ENCODE data around the gene CPPED1.

The CPPED1 gene

GRCh38 chr16:12757546-12757945 lies 46.1 kb downstream of the CPPED1 start:
- no peak for DNase-seq (ENCODE audit: low read depth)
- H3K4me3 ChIP-seq (ENCODE audit: low read depth, low read length): no peak overlapping the region
- TF ChIP-seq CTCF (conservative IDR thresholded peaks at IDR 0.05; ENCODE audit: low read depth, low read length): no peak

GRCh38 chr16:12754824-12755543 lies 48.7 kb downstream of the CPPED1 start:
- peak; percentile 41 for DNase-seq (ENCODE audit: low read depth)
- TF ChIP-seq CTCF (conservative IDR thresholded peaks at IDR 0.05; ENCODE audit: low read depth, low read length): no peak

DNA sequence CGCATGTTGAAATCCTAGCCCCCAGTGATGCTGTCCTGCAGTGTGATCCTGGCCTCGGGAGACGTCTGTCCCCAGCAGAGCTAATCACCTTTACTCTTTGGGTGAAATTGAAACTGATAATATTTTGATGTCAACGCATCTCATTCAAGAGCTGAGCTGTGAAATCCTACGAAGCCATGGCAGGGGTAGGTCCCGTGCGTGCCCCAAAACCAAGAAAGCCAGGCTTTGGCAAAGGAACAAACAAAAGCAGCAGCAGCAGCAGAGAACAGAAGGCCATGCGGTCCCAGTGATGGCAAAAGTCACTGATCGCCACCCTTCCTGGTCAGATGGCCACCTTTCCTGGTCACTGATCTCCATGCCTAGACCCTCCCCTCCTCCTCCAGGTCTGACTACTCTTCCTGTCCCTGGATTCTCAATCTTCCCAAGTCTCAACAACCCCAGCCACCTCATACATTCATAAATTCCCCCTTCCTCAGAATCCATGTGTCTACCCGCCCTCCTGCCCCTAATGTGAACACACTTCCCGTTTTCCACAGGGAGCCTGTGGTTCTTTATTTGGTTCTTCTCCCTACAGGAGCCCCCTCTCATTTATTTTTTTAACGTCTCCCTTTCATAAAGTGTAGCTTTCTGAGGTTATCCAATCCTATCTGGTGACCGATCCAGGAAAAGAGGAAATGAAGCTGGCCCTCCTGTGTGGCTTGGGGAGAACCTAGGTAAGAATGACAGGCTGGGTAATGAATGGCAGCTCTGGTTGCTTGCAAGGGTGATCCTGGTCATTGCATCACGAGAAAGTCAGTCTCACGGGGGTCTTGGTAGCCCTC lies 50.3 kb downstream of the CPPED1 start:
- no peak for TF ChIP-seq CTCF (conservative IDR thresholded peaks at IDR 0.05; ENCODE audit: low read depth, low read length)
- no peak overlapping the region for H3K4me3 ChIP-seq (ENCODE audit: low read depth, low read length)
- no peak for DNase-seq (ENCODE audit: low read depth)

More at GRCh38 chr16:12754824-12755543, 48.7 kb downstream of the CPPED1 start:
- no peak overlapping the region for H3K4me3 ChIP-seq (ENCODE audit: low read depth, low read length)

DNA sequence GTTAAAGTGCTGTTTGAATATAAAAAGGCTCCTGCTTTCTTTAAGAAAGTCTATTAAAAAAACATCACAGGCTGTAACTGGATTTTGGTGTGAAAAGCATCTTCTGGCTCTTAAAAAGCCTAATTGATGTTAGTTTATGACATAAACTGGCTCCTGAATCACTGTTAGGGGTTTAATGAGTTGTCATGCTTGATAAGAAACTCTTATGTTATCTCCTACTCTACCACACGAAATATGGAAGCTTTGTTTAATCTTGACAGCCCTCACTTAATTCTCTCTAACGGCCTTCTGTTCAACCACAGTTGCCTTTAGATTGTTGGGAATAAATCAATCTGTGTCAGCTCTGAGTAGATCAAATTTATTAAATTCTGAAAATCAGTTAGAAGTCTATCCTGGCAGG lies 51.5 kb downstream of the CPPED1 start:
- no peak overlapping the region for H3K4me3 ChIP-seq (ENCODE audit: low read depth, low read length)
- DNase-seq (ENCODE audit: low read depth): no peak
- no peak for TF ChIP-seq CTCF (conservative IDR thresholded peaks at IDR 0.05; ENCODE audit: low read depth, low read length)

DNA sequence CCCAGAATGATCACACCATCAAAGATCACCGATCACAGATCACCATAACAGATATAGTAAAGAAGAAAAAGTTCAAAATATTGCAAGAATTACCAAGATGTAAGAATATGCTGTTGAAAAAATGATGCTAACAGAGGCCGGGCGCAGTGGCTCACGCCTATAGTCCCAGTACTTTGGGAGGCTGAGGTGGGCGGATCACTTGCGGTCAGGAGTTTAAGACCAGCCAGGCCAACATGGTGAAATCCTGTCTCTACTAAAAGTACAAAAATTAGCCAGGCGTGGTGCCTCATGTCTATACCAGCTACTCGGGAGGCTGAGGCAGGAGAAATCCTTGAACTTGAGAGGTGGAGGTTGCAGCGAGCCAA lies 53.2 kb downstream of the CPPED1 start:
- DNase-seq (ENCODE audit: low read depth): no peak
- no peak for TF ChIP-seq CTCF (conservative IDR thresholded peaks at IDR 0.05; ENCODE audit: low read depth, low read length)
- H3K4me3 ChIP-seq (ENCODE audit: low read depth, low read length): no peak overlapping the region

DNA sequence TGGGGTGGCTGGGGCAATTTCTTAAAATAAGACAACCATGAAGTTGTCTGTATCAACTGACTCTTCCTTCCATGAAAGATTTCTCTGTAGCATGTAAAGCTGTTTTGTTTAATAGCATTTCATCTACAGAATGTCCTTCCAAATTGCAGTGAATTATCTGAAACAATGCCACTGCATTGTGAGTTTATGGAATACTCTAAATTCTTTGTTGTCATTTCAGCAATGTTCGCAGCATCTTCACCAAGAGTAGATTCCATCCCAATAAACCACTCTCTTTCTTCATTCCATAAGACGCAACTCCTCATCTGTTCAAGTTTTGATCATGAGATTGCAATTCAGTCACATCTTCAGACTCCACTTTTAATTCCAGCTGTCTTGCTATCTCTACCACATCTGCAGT lies 54.6 kb downstream of the CPPED1 start:
- DNase-seq (ENCODE audit: low read depth): no peak
- no peak overlapping the region for H3K4me3 ChIP-seq (ENCODE audit: low read depth, low read length)
- TF ChIP-seq CTCF (conservative IDR thresholded peaks at IDR 0.05; ENCODE audit: low read depth, low read length): no peak
